SU-DHL-6 (cell line): ENCODE data around the gene MGAT5.

Experiments used
- H2AFZ ChIP-seq: fragments of 200-600 bp; sonication (generic); 2 replicates; pipeline ENCODE4 v1.6.1; 2014; ENCODE audit warnings: low read depth, mild to moderate bottlenecking, moderate library complexity, mixed read lengths, antibody characterized with exemption, low read length; ENCODE audit not compliant: severe bottlenecking
- H3F3A ChIP-seq: fragments of 200-600 bp; shearing (Covaris generic); 2 replicates; pipeline ENCODE4 v1.6.0; 2016; ENCODE audit warnings: antibody characterized with exemption, mild to moderate bottlenecking; ENCODE audit not compliant: insufficient read depth
- H3K27ac ChIP-seq: fragments of 200-600 bp; sonication (generic); 2 replicates; pipeline ENCODE4 v1.5.1; 2016; ENCODE audit warnings: low read depth, mild to moderate bottlenecking, low read length, moderate library complexity, mixed read lengths
- H3K27me3 ChIP-seq: fragments of 200-600 bp; sonication (generic), shearing (Covaris generic); 2 replicates; pipeline ENCODE4 v1.6.0; 2014; ENCODE audit warnings: mild to moderate bottlenecking, low read length
- H3K36me3 ChIP-seq: fragments of 200-600 bp; sonication (generic); 2 replicates; pipeline ENCODE4 v1.6.1; 2014; ENCODE audit warnings: mild to moderate bottlenecking, low read length, mixed read lengths
- H3K4me2 ChIP-seq: fragments of 300-600, 200-600 bp; shearing (Covaris generic), sonication (generic); 2 replicates; pipeline ENCODE4 v1.6.0; 2014; ENCODE audit warnings: low read length, low read depth, mild to moderate bottlenecking; ENCODE audit not compliant: poor library complexity, severe bottlenecking
- H3K4me3 ChIP-seq: fragments of 200-600 bp; sonication (generic); 2 replicates; pipeline ENCODE4 v1.5.1; 2014; ENCODE audit warnings: antibody characterized with exemption, low read length, mild to moderate bottlenecking, mixed read lengths; ENCODE audit not compliant: insufficient read depth, poor library complexity, severe bottlenecking
- H3K79me2 ChIP-seq: fragments of 200-600 bp; sonication (generic); 2 replicates; pipeline ENCODE4 v1.6.1; 2014; ENCODE audit warnings: mild to moderate bottlenecking, low read length, moderate library complexity; ENCODE audit not compliant: insufficient read depth
- H3K9ac ChIP-seq: fragments of 200-600 bp; sonication (generic); 2 replicates; pipeline ENCODE4 v1.7.0; 2014; ENCODE audit warnings: mild to moderate bottlenecking, low read length
- H3K9me2 ChIP-seq: fragments of 200-600 bp; sonication (generic); replicated peaks from 2 replicates; pipeline ENCODE4 v1.6.1; 2014; ENCODE audit warnings: low read length; ENCODE audit not compliant: insufficient read depth
- H3K9me3 ChIP-seq: fragments of 200-600 bp; sonication (generic); 2 replicates; pipeline ENCODE4 v1.6.1; 2014; ENCODE audit warnings: low read length, mixed read lengths; ENCODE audit not compliant: insufficient read depth
- H4K20me1 ChIP-seq: fragments of 200-600 bp; sonication (generic); 2 replicates; pipeline ENCODE4 v1.6.1; 2014; ENCODE audit warnings: low read depth, mild to moderate bottlenecking, antibody characterized with exemption, low read length, moderate library complexity, mixed read lengths
- EZH2phosphoT487 ChIP-seq: fragments of 200-600 bp; sonication (generic), shearing (Covaris generic); conservative IDR thresholded peaks from 2 replicates; pipeline ENCODE4 v1.6.1; 2018; ENCODE audit warnings: mild to moderate bottlenecking, antibody characterized with exemption, low read length, moderate library complexity, mixed read lengths
- TF ChIP-seq, protein P1 (sequence below): fragments of 200-600 bp; sonication (generic); IDR thresholded peaks from one replicate; pipeline ENCODE4 v1.5.1; 2017; ENCODE audit warnings: antibody characterized with exemption, mild to moderate bottlenecking, low read length, moderate library complexity; ENCODE audit not compliant: insufficient read depth, poor library complexity, severe bottlenecking

Gene MGAT5

GRCh38 chr2:134454931-134455330 is 201.1 kb downstream of the MGAT5 start:
- H3K36me3 ChIP-seq: no peaks in the 10 kb centered on the region
- H3K4me2 ChIP-seq: no peak overlapping the region
- no peaks in the 10 kb centered on the region for H3K9me2 ChIP-seq
- H3K9ac ChIP-seq: no peak overlapping the region
- H2AFZ ChIP-seq: no peak overlapping the region
- no peaks in the 10 kb centered on the region for H3K9me3 ChIP-seq
- TF ChIP-seq, protein P1, sequence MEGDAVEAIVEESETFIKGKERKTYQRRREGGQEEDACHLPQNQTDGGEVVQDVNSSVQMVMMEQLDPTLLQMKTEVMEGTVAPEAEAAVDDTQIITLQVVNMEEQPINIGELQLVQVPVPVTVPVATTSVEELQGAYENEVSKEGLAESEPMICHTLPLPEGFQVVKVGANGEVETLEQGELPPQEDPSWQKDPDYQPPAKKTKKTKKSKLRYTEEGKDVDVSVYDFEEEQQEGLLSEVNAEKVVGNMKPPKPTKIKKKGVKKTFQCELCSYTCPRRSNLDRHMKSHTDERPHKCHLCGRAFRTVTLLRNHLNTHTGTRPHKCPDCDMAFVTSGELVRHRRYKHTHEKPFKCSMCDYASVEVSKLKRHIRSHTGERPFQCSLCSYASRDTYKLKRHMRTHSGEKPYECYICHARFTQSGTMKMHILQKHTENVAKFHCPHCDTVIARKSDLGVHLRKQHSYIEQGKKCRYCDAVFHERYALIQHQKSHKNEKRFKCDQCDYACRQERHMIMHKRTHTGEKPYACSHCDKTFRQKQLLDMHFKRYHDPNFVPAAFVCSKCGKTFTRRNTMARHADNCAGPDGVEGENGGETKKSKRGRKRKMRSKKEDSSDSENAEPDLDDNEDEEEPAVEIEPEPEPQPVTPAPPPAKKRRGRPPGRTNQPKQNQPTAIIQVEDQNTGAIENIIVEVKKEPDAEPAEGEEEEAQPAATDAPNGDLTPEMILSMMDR: no peak
- no peak for TF ChIP-seq EZH2phosphoT487
- H3K27me3 ChIP-seq: no peaks in the 10 kb centered on the region
- no peaks in the 10 kb centered on the region for H3F3A ChIP-seq
- no peak overlapping the region for H3K27ac ChIP-seq
- no peak overlapping the region for H3K4me3 ChIP-seq
- H3K79me2 ChIP-seq: no peaks in the 10 kb centered on the region
- H4K20me1 ChIP-seq: no peaks in the 10 kb centered on the region

DNA sequence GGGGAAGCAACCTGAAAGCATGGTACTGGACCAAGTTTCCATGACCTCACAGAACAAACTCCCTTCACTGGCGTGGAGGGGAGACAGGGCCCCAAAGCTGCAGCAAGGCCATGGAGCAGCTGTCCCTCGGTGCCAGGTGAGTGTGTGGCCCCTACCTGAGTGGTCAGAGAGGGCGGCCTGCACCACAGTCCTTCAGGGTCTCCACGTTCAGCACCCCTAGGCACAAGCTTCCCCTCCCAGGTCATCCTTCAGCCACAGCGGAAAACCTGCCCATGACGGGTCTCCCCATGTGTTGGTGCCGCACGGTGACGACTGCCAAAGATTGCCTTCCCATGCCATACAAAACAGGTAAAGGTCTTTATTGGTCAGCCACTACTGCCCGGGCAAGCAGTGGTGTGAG is 201.6 kb downstream of the MGAT5 start:
- Histone ChIP-seq H3K4me3 (no peak overlapping the region), H2AFZ (no peak overlapping the region), H4K20me1 (no peaks in the 10 kb centered on the region), H3K9ac (no peak overlapping the region), H3K27me3 (no peaks in the 10 kb centered on the region), H3K27ac (no peak overlapping the region), H3K9me2 (no peaks in the 10 kb centered on the region), H3K79me2 (no peaks in the 10 kb centered on the region), H3K36me3 (no peaks in the 10 kb centered on the region), H3F3A (no peaks in the 10 kb centered on the region), H3K9me3 (no peaks in the 10 kb centered on the region), H3K4me2 (no peak overlapping the region)
- TF ChIP-seq EZH2phosphoT487: no peak
- TF ChIP-seq, protein P1: no peak

GRCh38 chr2:134457353-134457752 is 203.5 kb downstream of the MGAT5 start:
- no peaks in the 10 kb centered on the region for H3K9me3 ChIP-seq
- H3K36me3 ChIP-seq: no peaks in the 10 kb centered on the region
- no peak overlapping the region for H3K4me3 ChIP-seq
- no peak overlapping the region for H2AFZ ChIP-seq
- H3K9ac ChIP-seq: no peak overlapping the region
- TF ChIP-seq EZH2phosphoT487: no peak
- TF ChIP-seq, protein P1: no peak
- no peaks in the 10 kb centered on the region for H3K27me3 ChIP-seq
- no peak overlapping the region for H3K27ac ChIP-seq
- no peaks in the 10 kb centered on the region for H4K20me1 ChIP-seq
- H3K9me2 ChIP-seq: no peaks in the 10 kb centered on the region
- no peak overlapping the region for H3K4me2 ChIP-seq
- no peaks in the 10 kb centered on the region for H3F3A ChIP-seq
- H3K79me2 ChIP-seq: no peaks in the 10 kb centered on the region
